ENCODE data around the gene PLAC8L1. TPM values are rescaled to one million over a fixed set of nuclear protein-coding genes. Genes with fewer than 3 reads are reported as not detected.

PLAC8L1 gene
- total and polyA plus RNA-seq, 2 of the 13 experiments (the other 11 are each of a cell fraction or from before 2014, with no cell fraction given) = 0.44 TPM; not detected in 1

DNA sequence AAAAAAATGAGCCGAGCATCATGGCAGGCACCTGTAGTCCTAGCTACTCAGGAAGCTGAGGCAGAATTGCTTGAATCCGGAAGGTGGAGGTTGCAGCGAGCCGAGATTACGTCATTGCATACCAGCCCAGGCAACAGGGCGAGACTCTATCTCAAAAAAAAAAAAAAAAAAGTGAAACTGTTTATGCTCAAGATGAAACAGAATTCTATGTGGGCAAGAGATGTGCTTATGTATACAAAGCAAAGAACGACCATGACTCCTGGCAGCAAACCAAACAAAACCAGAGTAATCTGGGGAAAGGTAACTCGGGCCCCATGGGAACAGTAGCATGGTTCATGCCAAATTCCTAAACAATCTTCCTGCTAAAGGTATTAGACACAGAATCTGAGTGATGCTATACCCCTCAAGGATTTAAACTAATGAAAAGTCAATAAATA, 32.6 kb upstream of the PLAC8L1 start (continued):
- TF ChIP-seq, protein P1, sequence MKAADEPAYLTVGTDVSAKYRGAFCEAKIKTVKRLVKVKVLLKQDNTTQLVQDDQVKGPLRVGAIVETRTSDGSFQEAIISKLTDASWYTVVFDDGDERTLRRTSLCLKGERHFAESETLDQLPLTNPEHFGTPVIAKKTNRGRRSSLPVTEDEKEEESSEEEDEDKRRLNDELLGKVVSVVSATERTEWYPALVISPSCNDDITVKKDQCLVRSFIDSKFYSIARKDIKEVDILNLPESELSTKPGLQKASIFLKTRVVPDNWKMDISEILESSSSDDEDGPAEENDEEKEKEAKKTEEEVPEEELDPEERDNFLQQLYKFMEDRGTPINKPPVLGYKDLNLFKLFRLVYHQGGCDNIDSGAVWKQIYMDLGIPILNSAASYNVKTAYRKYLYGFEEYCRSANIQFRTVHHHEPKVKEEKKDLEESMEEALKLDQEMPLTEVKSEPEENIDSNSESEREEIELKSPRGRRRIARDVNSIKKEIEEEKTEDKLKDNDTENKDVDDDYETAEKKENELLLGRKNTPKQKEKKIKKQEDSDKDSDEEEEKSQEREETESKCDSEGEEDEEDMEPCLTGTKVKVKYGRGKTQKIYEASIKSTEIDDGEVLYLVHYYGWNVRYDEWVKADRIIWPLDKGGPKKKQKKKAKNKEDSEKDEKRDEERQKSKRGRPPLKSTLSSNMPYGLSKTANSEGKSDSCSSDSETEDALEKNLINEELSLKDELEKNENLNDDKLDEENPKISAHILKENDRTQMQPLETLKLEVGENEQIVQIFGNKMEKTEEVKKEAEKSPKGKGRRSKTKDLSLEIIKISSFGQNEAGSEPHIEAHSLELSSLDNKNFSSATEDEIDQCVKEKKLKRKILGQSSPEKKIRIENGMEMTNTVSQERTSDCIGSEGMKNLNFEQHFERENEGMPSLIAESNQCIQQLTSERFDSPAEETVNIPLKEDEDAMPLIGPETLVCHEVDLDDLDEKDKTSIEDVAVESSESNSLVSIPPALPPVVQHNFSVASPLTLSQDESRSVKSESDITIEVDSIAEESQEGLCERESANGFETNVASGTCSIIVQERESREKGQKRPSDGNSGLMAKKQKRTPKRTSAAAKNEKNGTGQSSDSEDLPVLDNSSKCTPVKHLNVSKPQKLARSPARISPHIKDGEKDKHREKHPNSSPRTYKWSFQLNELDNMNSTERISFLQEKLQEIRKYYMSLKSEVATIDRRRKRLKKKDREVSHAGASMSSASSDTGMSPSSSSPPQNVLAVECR (CRISPR knock-in tag; IDR thresholded peaks at IDR 0.05; ENCODE audit: borderline replicate concordance) = peak; percentile 36; the same call in 1 of the 2 replicates
- TF ChIP-seq, protein P2, sequence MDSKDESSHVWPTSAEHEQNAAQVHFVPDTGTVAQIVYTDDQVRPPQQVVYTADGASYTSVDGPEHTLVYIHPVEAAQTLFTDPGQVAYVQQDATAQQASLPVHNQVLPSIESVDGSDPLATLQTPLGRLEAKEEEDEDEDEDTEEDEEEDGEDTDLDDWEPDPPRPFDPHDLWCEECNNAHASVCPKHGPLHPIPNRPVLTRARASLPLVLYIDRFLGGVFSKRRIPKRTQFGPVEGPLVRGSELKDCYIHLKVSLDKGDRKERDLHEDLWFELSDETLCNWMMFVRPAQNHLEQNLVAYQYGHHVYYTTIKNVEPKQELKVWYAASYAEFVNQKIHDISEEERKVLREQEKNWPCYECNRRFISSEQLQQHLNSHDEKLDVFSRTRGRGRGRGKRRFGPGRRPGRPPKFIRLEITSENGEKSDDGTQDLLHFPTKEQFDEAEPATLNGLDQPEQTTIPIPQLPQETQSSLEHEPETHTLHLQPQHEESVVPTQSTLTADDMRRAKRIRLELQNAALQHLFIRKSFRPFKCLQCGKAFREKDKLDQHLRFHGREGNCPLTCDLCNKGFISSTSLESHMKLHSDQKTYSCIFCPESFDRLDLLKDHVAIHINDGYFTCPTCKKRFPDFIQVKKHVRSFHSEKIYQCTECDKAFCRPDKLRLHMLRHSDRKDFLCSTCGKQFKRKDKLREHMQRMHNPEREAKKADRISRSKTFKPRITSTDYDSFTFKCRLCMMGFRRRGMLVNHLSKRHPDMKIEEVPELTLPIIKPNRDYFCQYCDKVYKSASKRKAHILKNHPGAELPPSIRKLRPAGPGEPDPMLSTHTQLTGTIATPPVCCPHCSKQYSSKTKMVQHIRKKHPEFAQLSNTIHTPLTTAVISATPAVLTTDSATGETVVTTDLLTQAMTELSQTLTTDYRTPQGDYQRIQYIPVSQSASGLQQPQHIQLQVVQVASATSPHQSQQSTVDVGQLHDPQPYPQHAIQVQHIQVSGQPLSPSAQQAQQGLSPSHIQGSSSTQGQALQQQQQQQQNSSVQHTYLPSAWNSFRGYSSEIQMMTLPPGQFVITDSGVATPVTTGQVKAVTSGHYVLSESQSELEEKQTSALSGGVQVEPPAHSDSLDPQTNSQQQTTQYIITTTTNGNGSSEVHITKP (CRISPR knock-in tag; IDR thresholded peaks at IDR 0.05; ENCODE audit: low read depth) = peak; percentile 94
- TF ChIP-seq, protein P3, sequence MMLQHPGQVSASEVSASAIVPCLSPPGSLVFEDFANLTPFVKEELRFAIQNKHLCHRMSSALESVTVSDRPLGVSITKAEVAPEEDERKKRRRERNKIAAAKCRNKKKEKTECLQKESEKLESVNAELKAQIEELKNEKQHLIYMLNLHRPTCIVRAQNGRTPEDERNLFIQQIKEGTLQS (CRISPR knock-in tag; IDR thresholded peaks at IDR 0.05) = peak; percentile 87
- TF ChIP-seq, protein P4, sequence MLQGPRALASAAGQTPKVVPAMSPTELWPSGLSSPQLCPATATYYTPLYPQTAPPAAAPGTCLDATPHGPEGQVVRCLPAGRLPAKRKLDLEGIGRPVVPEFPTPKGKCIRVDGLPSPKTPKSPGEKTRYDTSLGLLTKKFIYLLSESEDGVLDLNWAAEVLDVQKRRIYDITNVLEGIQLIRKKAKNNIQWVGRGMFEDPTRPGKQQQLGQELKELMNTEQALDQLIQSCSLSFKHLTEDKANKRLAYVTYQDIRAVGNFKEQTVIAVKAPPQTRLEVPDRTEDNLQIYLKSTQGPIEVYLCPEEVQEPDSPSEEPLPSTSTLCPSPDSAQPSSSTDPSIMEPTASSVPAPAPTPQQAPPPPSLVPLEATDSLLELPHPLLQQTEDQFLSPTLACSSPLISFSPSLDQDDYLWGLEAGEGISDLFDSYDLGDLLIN (CRISPR knock-in tag; IDR thresholded peaks at IDR 0.05; ENCODE audit: borderline replicate concordance) = no peak
- TF ChIP-seq ZNF7 (CRISPR knock-in tag; IDR thresholded peaks at IDR 0.05) (no peak), FOXC1 (CRISPR knock-in tag; IDR thresholded peaks at IDR 0.05; ENCODE audit: borderline replicate concordance) (no peak), RARA (CRISPR knock-in tag; IDR thresholded peaks at IDR 0.05) (peak; percentile 61), ELF4 (CRISPR knock-in tag; IDR thresholded peaks at IDR 0.05; ENCODE audit: borderline replicate concordance) (no peak), SMC3 (IDR thresholded peaks at IDR 0.05; ENCODE audit: low read length) (0 out of 2 replicates have a peak, but pooled peaks have one; percentile 20), NCOR1 (IDR thresholded peaks at IDR 0.05; ENCODE audit: borderline replicate concordance, low read length) (peak; percentile 55; the same call in 1 of the 2 replicates)
- TF ChIP-seq, protein P5, sequence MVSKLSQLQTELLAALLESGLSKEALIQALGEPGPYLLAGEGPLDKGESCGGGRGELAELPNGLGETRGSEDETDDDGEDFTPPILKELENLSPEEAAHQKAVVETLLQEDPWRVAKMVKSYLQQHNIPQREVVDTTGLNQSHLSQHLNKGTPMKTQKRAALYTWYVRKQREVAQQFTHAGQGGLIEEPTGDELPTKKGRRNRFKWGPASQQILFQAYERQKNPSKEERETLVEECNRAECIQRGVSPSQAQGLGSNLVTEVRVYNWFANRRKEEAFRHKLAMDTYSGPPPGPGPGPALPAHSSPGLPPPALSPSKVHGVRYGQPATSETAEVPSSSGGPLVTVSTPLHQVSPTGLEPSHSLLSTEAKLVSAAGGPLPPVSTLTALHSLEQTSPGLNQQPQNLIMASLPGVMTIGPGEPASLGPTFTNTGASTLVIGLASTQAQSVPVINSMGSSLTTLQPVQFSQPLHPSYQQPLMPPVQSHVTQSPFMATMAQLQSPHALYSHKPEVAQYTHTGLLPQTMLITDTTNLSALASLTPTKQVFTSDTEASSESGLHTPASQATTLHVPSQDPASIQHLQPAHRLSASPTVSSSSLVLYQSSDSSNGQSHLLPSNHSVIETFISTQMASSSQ (IDR thresholded peaks at IDR 0.05; ENCODE audit: low read depth) = no peak
- TF ChIP-seq, protein P5 (CRISPR knock-in tag; IDR thresholded peaks at IDR 0.05; ENCODE audit: borderline replicate concordance) = peak; percentile 16; the same call in 1 of the 2 replicates
